Liver (tissue), 9 donors: ENCODE measurements around the gene MCMBP. TPM values are rescaled to one million over a fixed set of nuclear protein-coding genes. Genes with fewer than 3 reads are reported as not detected.

Source experiments
- DNase-seq: peaks from one replicate; pipeline ENCODE4 v3.0.0-alpha.2; 2017; ENCODE audit warnings: low spot score
- H3K27ac ChIP-seq, 2 donors: one replicate each; pipeline ENCODE4 v1.7.0; 2013; ENCODE audit warnings: inconsistent platforms in 2 of 2, low read length in 2 of 2, control low read depth in 1 of 2, low read depth in 1 of 2, mild to moderate bottlenecking in 1 of 2
- H3K27me3 ChIP-seq, 4 donors: one replicate each; pipeline versions ENCODE4 v1.6.1 to v1.7.0; 2013; ENCODE audit warnings: low read length in 3 of 4, inconsistent platforms in 1 of 4, mild to moderate bottlenecking in 1 of 4, moderate library complexity in 1 of 4; ENCODE audit not compliant: control insufficient read depth in 4 of 4, insufficient read depth in 4 of 4
- H3K36me3 ChIP-seq, 4 donors: one replicate each; pipeline versions ENCODE4 v1.6.1 to v1.7.0; 2013; ENCODE audit warnings: low read length in 3 of 4, mild to moderate bottlenecking in 3 of 4, low read depth in 1 of 4, moderate library complexity in 1 of 4; ENCODE audit not compliant: control insufficient read depth in 4 of 4, insufficient read depth in 3 of 4
- H3K4me1 ChIP-seq, 4 donors: one replicate each; pipeline versions ENCODE4 v1.6.1 to v1.7.0; 2013; ENCODE audit warnings: low read length in 3 of 4, mild to moderate bottlenecking in 3 of 4, moderate library complexity in 1 of 4; ENCODE audit not compliant: control insufficient read depth in 4 of 4, insufficient read depth in 4 of 4
- H3K4me3 ChIP-seq, 3 donors: one replicate each; pipeline versions ENCODE4 v1.6.1 to v1.7.0; 2013; ENCODE audit warnings: low read length in 3 of 3, control low read depth in 1 of 3, low read depth in 1 of 3, mild to moderate bottlenecking in 1 of 3
- H3K9ac ChIP-seq, 2 donors: one replicate each; pipeline ENCODE4 v1.7.0; 2013; ENCODE audit warnings: low read length in 2 of 2, mild to moderate bottlenecking in 2 of 2, moderate library complexity in 2 of 2, control low read depth in 1 of 2, low read depth in 1 of 2
- H3K9me3 ChIP-seq, 4 donors: one replicate each; pipeline versions ENCODE4 v1.6.1 to v1.7.0; 2013; ENCODE audit warnings: low read length in 3 of 4; ENCODE audit not compliant: control insufficient read depth in 4 of 4
- EGR1 ChIP-seq, 2 donors: IDR thresholded peaks; 2 replicates each; pipeline ENCODE4 v1.6.1; 2016 to 2018; ENCODE audit warnings: antibody characterized with exemption in 2 of 2, low read depth in 2 of 2
- FOXA2 ChIP-seq: IDR thresholded peaks from 2 replicates; pipeline ENCODE4 v1.6.1; 2016; ENCODE audit warnings: antibody characterized with exemption
- HNF4G ChIP-seq: IDR thresholded peaks from 2 replicates; pipeline ENCODE4 v1.6.1; 2016; ENCODE audit warnings: antibody characterized with exemption
- JUND ChIP-seq, 2 donors: IDR thresholded peaks; 2 replicates each; pipeline ENCODE4 v1.6.1; 2016; ENCODE audit warnings: antibody characterized with exemption in 2 of 2
- NR2F2 ChIP-seq: IDR thresholded peaks from 2 replicates; pipeline ENCODE4 v1.6.1; 2016; ENCODE audit warnings: antibody characterized with exemption
- SP1 ChIP-seq: IDR thresholded peaks from 2 replicates; pipeline ENCODE4 v1.6.1; 2018; ENCODE audit warnings: antibody characterized with exemption, mild to moderate bottlenecking
- TAF1 ChIP-seq: conservative IDR thresholded peaks from 2 replicates; pipeline ENCODE4 v1.6.1; 2016; ENCODE audit warnings: antibody characterized with exemption, mild to moderate bottlenecking
- YY1 ChIP-seq: IDR thresholded peaks from 2 replicates; pipeline ENCODE4 v1.6.1; 2016; ENCODE audit warnings: antibody characterized with exemption, mild to moderate bottlenecking
- WGBS: extraction: QIAGEN DNeasy Blood & Tissue Kit; methylation state at CpG from one replicate; pipeline ENCODE4 v1.1.7; 2013; 5-methylcytosine and 5-hydroxymethylcytosine counted together
- polyA plus RNA-seq, 2 donors: library from polyadenylated mRNA; stranded (reverse) in 1 of 2; unstranded in 1 of 2; fragments of 200-250 nt in 1 of 2; fragments of >200 nt in 1 of 2; fragmentation: Nextera tagmentation in 1 of 2; extraction: Ambion mirVana in 1 of 2; gene quantifications; one replicate each; pipeline versions ENCODE4 v1.2.1 to v1.2.3, GENCODE V29; 2013 to 2015
- total RNA-seq, 2 donors: library from RNA; depleted of rRNA; stranded (reverse); fragments of >200 nt; gene quantifications; one replicate each; pipeline ENCODE4 v1.2.3, GENCODE V29; 2014
- TF ChIP-seq, protein P1 (sequence below): IDR thresholded peaks from 2 replicates; pipeline ENCODE4 v1.6.1; 2016; ENCODE audit warnings: antibody characterized with exemption, mild to moderate bottlenecking
- TF ChIP-seq, protein P2 (sequence below): IDR thresholded peaks from 2 replicates; pipeline ENCODE4 v1.6.1; 2016; ENCODE audit warnings: antibody characterized with exemption
- TF ChIP-seq, protein P3 (sequence below): fragments of 150-350 bp; IDR thresholded peaks from 2 replicates; pipeline ENCODE4 v1.5.1; 2017; ENCODE audit warnings: improper control_type of control experiment, low read depth, low read length; ENCODE audit not compliant: missing input control
- TF ChIP-seq, protein P4 (sequence below): IDR thresholded peaks from 2 replicates; pipeline ENCODE4 v1.6.1; 2016; ENCODE audit warnings: antibody characterized with exemption
- donor health status: healthy.
- donor health status: healthy.
- donor health status: healthy.
- donor health status: healthy.
- donor health status: healthy.

Gene MCMBP
- total and polyA plus RNA-seq, 4 donors: 6.1 to 23.2 (median 17.3) TPM

DNA sequence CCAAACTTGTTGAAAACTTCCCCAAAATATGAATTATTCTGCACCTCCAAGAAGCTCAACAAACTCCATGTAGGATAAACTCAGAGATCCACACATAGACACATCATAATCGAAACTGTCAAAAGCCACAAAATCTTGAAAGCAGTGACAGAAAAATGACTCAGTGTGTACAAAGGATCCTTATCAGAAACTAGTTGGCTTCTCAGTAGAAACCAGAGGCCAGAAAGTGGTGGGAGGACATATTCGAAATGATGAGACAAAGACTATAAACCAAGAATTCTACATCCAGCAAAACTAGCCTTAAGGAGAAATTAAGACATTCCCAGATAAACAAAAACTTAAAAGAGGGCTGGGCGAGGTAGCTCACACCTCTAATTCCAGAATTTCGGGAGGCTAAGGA lies 38.5 kb downstream of the MCMBP start (continued):
- TF ChIP-seq, protein P1, sequence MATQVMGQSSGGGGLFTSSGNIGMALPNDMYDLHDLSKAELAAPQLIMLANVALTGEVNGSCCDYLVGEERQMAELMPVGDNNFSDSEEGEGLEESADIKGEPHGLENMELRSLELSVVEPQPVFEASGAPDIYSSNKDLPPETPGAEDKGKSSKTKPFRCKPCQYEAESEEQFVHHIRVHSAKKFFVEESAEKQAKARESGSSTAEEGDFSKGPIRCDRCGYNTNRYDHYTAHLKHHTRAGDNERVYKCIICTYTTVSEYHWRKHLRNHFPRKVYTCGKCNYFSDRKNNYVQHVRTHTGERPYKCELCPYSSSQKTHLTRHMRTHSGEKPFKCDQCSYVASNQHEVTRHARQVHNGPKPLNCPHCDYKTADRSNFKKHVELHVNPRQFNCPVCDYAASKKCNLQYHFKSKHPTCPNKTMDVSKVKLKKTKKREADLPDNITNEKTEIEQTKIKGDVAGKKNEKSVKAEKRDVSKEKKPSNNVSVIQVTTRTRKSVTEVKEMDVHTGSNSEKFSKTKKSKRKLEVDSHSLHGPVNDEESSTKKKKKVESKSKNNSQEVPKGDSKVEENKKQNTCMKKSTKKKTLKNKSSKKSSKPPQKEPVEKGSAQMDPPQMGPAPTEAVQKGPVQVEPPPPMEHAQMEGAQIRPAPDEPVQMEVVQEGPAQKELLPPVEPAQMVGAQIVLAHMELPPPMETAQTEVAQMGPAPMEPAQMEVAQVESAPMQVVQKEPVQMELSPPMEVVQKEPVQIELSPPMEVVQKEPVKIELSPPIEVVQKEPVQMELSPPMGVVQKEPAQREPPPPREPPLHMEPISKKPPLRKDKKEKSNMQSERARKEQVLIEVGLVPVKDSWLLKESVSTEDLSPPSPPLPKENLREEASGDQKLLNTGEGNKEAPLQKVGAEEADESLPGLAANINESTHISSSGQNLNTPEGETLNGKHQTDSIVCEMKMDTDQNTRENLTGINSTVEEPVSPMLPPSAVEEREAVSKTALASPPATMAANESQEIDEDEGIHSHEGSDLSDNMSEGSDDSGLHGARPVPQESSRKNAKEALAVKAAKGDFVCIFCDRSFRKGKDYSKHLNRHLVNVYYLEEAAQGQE: no peak
- TF ChIP-seq YY1: no peak
- TF ChIP-seq, protein P2, sequence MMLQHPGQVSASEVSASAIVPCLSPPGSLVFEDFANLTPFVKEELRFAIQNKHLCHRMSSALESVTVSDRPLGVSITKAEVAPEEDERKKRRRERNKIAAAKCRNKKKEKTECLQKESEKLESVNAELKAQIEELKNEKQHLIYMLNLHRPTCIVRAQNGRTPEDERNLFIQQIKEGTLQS: no peak
- no peak for TF ChIP-seq JUND (IDR thresholded peaks at IDR 0.05)
- no peak for TF ChIP-seq TAF1

DNA sequence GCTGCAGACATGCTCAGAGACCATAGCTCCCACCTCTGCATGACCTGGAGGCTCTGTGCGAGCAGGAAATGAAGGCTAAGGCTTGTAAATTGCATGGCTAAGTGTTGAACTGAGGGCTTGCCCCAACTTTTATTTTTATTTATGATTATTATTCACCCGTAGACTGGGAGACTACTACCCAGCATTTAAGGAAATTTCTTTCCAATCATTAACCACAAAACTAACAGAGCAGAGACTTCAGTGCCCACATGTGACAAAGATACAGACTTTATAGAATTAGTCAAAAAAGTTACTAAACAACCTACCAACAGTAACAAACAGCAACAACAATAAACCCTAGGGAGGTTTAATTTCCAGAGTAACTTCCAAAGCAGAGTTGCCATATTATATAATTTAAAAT lies 39.7 kb downstream of the MCMBP start:
- H3K4me1 ChIP-seq: peaks cover 0 to under 1% (median 0%) of the 10 kb centered on the region in 4 donors
- H3K9ac ChIP-seq: no peak overlapping the region
- H3K27ac ChIP-seq: no peak overlapping the region
- peaks cover 18 to 87% (median 56%) of the 10 kb centered on the region in 4 donors for H3K36me3 ChIP-seq
- no peak for DNase-seq
- WGBS: 88% methylated on average over 2 of the region's 2 CpGs
- H3K4me3 ChIP-seq: no peak overlapping the region
- H3K9me3 ChIP-seq: no peaks in the 10 kb centered on the region
- no peak for TF ChIP-seq SP1
- no peak for TF ChIP-seq HNF4G
- TF ChIP-seq EGR1 (IDR thresholded peaks at IDR 0.05; ENCODE audit: low read depth in 2 of 2): no peak
- no peak for TF ChIP-seq FOXA2
- TF ChIP-seq, protein P3, sequence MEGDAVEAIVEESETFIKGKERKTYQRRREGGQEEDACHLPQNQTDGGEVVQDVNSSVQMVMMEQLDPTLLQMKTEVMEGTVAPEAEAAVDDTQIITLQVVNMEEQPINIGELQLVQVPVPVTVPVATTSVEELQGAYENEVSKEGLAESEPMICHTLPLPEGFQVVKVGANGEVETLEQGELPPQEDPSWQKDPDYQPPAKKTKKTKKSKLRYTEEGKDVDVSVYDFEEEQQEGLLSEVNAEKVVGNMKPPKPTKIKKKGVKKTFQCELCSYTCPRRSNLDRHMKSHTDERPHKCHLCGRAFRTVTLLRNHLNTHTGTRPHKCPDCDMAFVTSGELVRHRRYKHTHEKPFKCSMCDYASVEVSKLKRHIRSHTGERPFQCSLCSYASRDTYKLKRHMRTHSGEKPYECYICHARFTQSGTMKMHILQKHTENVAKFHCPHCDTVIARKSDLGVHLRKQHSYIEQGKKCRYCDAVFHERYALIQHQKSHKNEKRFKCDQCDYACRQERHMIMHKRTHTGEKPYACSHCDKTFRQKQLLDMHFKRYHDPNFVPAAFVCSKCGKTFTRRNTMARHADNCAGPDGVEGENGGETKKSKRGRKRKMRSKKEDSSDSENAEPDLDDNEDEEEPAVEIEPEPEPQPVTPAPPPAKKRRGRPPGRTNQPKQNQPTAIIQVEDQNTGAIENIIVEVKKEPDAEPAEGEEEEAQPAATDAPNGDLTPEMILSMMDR: no peak
- no peaks in the 10 kb centered on the region for H3K27me3 ChIP-seq

DNA sequence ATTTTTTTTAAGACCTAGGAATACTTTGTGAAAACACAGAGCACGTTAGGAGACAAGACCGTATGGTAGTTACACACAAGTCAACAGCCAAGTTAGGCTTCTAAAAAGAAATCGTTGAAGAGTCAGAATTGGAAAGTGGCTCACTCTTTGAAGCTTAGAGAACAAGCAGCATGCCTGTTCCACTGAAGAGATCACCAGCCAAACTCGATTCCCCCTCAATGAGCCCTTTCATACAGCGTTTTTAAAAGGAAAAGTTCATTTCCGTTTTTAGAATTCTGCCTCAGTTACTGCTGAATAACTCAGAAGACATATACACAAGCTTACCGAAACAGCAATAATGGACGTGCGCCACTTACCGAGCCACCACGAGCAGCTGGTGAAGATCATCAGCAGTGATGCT lies 41.0 kb downstream of the MCMBP start:
- H3K36me3 ChIP-seq: peaks cover 15 to 74% (median 48%) of the 10 kb centered on the region in 4 donors
- H3K27ac ChIP-seq: no peak overlapping the region
- H3K4me1 ChIP-seq: peaks cover 0 to 7% (median 2%) of the 10 kb centered on the region in 4 donors
- no peak overlapping the region for H3K4me3 ChIP-seq
- WGBS: 92% methylated on average over 11 of the region's 11 CpGs
- H3K27me3 ChIP-seq: no peaks in the 10 kb centered on the region
- no peak for DNase-seq
- no peak overlapping the region for H3K9ac ChIP-seq
- H3K9me3 ChIP-seq: no peaks in the 10 kb centered on the region
- TF ChIP-seq NR2F2 (no peak), SP1 (no peak), EGR1 (IDR thresholded peaks at IDR 0.05; ENCODE audit: low read depth in 2 of 2) (no peak)
- TF ChIP-seq, protein P4, sequence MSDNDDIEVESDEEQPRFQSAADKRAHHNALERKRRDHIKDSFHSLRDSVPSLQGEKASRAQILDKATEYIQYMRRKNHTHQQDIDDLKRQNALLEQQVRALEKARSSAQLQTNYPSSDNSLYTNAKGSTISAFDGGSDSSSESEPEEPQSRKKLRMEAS: no peak
- TF ChIP-seq, protein P1: no peak
